Measurements from ENCODE around the gene ADAMTSL1.

The ADAMTSL1 gene

DNA sequence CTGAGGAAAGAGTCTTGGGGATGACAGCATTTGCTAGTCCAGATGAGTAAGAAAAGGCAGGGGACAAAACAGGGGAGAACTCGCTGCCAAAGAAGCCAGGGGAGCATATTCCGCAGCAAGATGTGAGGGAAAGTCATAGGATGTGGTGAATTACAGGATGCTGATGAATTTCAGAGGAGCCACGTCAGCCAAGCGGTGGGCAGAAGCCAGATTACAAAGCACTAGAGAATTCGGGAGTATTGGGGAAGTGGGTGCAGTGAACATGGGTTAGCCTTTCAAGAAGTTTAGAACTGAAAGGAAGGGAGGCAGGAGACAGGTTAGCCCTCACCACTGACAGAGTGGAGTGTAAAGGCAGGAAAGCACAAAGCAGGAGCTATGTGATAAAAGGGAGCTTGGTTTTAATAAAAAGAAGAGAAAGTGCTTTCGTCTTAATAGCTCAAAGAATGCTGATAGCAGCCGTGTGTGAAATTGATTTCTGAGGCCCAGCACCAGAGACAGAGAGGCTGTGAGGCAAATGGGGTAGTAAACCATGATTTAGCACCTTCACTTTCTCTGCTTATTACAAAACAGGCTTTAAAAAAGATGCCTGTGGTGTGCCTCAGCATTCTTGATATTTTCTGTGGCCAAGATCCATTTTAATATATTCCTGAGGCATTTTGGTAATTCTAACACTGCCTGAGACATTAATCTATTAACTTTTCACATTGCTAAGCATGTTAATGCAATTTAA, 16.9 kb downstream of the ADAMTSL1 start:
- TF ChIP-seq, protein P1, sequence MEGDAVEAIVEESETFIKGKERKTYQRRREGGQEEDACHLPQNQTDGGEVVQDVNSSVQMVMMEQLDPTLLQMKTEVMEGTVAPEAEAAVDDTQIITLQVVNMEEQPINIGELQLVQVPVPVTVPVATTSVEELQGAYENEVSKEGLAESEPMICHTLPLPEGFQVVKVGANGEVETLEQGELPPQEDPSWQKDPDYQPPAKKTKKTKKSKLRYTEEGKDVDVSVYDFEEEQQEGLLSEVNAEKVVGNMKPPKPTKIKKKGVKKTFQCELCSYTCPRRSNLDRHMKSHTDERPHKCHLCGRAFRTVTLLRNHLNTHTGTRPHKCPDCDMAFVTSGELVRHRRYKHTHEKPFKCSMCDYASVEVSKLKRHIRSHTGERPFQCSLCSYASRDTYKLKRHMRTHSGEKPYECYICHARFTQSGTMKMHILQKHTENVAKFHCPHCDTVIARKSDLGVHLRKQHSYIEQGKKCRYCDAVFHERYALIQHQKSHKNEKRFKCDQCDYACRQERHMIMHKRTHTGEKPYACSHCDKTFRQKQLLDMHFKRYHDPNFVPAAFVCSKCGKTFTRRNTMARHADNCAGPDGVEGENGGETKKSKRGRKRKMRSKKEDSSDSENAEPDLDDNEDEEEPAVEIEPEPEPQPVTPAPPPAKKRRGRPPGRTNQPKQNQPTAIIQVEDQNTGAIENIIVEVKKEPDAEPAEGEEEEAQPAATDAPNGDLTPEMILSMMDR (IDR thresholded peaks at IDR 0.05) = no peak

DNA sequence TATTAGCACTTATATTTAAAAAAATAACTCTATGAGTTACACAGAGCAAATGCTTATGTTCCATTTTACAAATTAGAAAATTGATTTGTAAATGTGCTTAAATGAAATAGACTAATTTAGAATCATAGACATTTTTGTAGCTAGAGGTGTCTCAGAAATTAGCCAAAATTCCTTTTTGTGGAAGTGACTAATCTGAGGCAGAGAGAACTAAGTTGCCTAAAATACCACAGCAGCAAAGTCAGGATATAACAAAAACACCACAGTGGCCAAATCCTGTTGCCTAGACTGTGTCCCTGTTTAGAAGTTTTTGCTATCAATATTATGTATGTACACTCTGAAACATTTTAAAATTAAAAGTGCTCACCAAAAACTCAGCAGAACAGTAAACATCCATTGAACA, 18.7 kb downstream of the ADAMTSL1 start:
- TF ChIP-seq, protein P1 (IDR thresholded peaks at IDR 0.05) = no peak

DNA sequence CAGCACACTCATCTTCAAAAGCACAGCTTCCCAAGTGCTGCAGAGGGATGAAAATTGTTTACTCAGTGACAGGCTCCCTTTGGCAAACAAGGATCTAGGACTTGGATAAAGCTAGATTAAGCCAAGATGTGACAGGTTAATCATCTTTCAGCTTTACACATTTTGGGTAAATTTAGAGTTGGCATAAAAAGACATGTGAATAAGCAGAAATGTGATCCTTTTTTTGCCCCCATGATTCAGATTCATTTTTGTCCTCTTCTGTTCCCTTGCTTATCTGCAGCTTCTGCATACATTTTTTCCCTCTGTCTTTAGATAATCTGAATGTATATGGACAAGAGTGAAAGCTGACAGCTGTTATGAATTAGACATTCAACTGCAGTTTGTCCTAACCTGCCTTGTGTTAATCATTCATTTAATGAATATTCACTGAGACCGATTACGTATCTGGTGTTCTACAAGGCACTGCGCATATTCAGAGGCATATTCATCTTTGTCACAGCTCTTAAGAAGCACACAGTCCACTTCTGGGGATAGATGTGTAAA, 19.6 kb downstream of the ADAMTSL1 start:
- TF ChIP-seq, protein P1 (IDR thresholded peaks at IDR 0.05) = no peak

DNA sequence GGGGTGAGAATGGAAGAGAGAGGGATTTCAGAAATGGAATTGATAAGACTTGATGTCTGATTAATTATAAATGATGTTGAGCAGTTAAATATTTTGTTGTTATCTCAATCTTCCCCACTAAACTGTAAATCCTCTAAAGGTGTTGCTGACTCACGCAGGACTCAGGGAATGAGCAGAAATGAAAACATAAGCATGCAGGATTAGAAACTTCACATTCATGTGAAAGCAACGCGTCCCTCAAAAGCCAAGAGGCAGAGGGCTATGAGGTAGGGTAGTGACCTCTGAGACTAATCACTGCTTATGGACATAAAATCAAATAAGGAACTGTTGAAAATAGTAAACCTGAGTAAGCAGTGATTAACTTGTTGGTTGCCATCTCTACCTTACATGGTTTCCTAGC, 21.1 kb downstream of the ADAMTSL1 start:
- TF ChIP-seq, protein P1 (IDR thresholded peaks at IDR 0.05) = no peak

DNA sequence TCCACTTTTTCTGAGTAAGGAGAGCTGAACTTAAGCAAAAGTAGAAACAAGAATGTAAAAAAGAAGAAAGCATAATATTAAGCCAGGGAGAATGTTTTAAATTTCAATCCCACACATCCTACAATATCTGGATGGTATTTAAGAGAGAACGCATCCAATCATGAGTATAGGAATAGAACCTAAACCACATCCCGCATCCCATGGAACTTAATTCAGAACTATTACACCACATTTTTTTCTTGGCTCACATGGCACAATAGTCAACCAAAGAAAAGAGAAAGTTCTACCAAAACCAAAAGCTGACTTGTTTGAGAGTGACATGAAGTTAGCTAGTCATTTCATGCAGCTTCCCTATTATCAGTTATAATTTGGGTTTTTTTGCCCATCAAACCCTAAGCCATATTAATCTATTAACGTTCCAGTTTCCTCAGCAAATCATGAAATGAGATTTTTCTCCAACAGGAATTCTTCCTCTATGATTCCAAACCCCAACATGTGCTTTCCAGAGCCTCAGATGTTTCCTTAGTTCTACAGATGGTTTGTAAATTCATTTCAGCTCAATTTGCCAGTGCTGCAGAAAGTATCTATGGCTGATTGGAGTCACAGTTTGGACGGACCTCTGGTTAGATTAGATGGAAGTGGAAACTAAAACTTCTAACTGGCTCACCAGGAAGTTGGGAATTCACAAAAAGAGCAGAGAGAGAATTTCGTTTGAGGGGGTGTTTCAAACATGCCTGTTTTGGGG, 22.5 kb downstream of the ADAMTSL1 start:
- TF ChIP-seq, protein P1 (IDR thresholded peaks at IDR 0.05) = no peak

DNA sequence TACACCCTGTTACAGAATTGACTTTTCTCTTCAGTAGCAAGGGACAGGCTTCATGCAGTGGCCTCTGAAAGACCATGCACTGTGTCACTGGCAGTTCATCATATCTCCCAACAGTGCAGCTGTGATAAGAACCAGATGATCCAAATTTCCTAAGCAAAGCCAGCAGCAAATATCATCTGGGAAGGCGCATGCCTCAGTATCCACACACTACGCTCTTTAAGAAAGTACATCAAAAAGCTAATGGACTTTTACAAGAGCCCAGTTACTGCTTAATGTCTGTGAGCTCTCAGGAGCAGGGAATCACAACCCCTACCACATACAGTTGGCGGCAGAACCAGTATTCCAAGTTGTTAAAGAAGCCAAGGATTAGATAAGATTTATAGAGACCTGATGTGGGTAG, 25.1 kb downstream of the ADAMTSL1 start:
- TF ChIP-seq, protein P1 (IDR thresholded peaks at IDR 0.05) = no peak

DNA sequence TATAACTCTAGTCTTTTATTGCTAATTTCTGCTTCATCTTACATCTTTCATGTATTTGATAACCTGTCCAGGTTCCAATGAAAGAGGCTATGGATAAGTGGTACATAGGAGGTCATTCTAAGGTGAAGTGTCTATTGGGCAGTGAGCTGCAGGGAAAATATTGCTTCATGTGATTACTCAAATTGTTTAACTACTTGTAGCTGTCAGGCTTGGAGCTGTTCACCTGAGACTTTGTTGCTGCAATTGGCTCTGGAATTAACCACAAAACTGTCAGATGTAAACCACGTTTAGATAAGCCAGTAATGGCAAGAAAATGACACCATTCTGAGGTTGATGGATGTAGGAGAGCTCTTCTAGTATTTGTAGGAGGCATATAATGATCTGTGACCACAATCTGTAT, 26.0 kb downstream of the ADAMTSL1 start:
- TF ChIP-seq, protein P1 (IDR thresholded peaks at IDR 0.05) = no peak

All from LNCAP (cell line).